Measurements from ENCODE around the gene PARP8.

Gene PARP8

DNA sequence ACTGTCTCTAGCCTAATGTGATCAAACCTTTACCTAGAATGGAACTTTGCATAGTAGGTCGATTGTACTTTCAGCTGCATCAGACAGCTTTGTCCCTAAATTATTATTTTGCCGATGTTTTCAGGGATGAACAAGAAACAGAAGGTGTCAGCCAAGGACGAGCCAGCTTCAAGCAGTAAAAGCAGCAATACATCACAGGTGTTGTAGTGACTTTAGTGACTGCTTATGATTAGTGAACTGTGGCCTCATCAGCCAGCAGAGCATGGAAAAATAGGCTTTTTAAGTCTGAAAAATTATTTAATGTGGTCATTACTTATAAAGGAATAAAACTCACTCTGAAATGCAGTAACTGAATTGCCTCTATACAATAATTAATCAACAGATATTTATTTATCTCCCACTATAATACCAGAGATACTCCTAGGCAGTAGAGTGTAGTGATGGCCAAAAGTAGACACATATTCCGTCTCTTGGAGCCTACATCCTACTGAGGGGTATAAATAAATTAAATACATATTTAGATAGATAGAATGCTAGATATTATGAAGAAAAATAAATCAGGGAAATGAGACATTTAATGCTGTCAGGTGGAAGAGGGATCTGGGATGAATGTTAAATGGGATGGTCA is 166.3 kb downstream of the PARP8 start:
- TF ChIP-seq CTCF (IDR thresholded peaks at IDR 0.05; ENCODE audit: low read depth, low read length, missing control alignments): no peak

GRCh38 chr5:50836356-50836755 is 169.9 kb downstream of the PARP8 start:
- no peak for DNase-seq
- in situ Hi-C loops (cut with HindIII; ENCODE audit: low pct_ligation_motif_present, low sequenced_read_pairs): no loop called here
- no peak for TF ChIP-seq CTCF (IDR thresholded peaks at IDR 0.05; ENCODE audit: low read depth, low read length, missing control alignments)

More for the DNA sequence above, 166.3 kb downstream of the PARP8 start:
- DNase-seq: no peak
- H3K27ac ChIP-seq: no peak overlapping the region
- in situ Hi-C loops (cut with HindIII; ENCODE audit: low pct_ligation_motif_present, low sequenced_read_pairs): no loop called here
- H3K36me3 ChIP-seq (replicated peaks): no peaks in the 10 kb centered on the region
- no peaks in the 10 kb centered on the region for H3K27me3 ChIP-seq (replicated peaks)
- H3K4me3 ChIP-seq (ENCODE audit: low read depth, low read length): no peak overlapping the region

GRCh38 chr5:50839472-50839871 is 173.0 kb downstream of the PARP8 start:
- in situ Hi-C loops (cut with HindIII; ENCODE audit: low pct_ligation_motif_present, low sequenced_read_pairs): no loop called here
- TF ChIP-seq CTCF (IDR thresholded peaks at IDR 0.05; ENCODE audit: low read depth, low read length, missing control alignments): no peak
- H3K36me3 ChIP-seq (replicated peaks): no peaks in the 10 kb centered on the region
- H3K27me3 ChIP-seq (replicated peaks): no peaks in the 10 kb centered on the region
- DNase-seq: no peak
- H3K4me3 ChIP-seq (ENCODE audit: low read depth, low read length): no peak overlapping the region
- H3K27ac ChIP-seq: no peak overlapping the region

More at GRCh38 chr5:50836356-50836755, 169.9 kb downstream of the PARP8 start:
- Histone ChIP-seq H3K27me3 (replicated peaks) (no peaks in the 10 kb centered on the region), H3K4me3 (ENCODE audit: low read depth, low read length) (no peak overlapping the region), H3K27ac (no peak overlapping the region), H3K36me3 (replicated peaks) (no peaks in the 10 kb centered on the region)

DNA sequence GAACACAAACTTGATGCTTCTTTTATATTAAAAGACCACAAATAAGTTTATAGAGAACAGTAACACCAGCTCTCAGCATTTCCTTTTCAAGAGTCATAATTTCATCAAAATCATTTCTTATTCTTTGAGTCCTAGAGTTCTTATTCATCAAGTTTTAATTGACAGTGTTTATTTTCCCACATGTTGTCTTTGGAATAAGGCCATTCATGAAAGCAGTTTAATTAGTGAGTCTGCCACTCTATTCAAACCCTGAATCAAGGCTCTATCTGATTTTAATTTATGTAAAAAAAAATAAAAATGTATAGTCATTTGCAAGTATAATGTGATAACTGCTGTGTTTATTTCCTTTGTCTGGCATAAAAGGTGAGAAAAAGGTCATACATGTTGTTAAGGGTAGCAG is 176.7 kb downstream of the PARP8 start:
- no peak overlapping the region for H3K4me3 ChIP-seq (ENCODE audit: low read depth, low read length)
- H3K27me3 ChIP-seq (replicated peaks): no peaks in the 10 kb centered on the region
- no peaks in the 10 kb centered on the region for H3K36me3 ChIP-seq (replicated peaks)
- TF ChIP-seq CTCF (IDR thresholded peaks at IDR 0.05; ENCODE audit: low read depth, low read length, missing control alignments): no peak
- H3K27ac ChIP-seq: no peak overlapping the region
- in situ Hi-C loops (cut with HindIII; ENCODE audit: low pct_ligation_motif_present, low sequenced_read_pairs): no loop called here
- no peak for DNase-seq

DNA sequence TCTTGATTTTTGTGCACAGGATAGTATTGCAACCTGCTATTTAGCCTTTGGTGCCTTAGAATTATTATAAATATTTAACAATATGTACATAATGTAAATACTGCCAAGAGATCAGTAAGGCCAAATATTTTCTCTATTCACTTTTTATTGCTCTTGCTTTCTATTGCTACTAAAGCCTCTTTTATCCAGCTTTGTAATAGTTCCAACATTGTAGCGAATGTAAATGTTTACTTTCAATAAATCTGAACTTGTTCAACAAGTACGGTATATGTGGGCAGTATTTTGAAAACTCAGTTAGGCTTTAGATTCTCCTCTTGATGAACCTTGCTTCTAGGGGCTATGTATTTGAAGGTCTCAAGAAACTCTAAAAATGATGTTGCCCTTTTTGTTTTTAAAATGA is 179.8 kb downstream of the PARP8 start:
- no peaks in the 10 kb centered on the region for H3K36me3 ChIP-seq (replicated peaks)
- no peak for TF ChIP-seq CTCF (IDR thresholded peaks at IDR 0.05; ENCODE audit: low read depth, low read length, missing control alignments)
- H3K4me3 ChIP-seq (ENCODE audit: low read depth, low read length): no peak overlapping the region
- no peak overlapping the region for H3K27ac ChIP-seq
- in situ Hi-C loops (cut with HindIII; ENCODE audit: low pct_ligation_motif_present, low sequenced_read_pairs): no loop called here
- no peak for DNase-seq
- H3K27me3 ChIP-seq (replicated peaks): no peaks in the 10 kb centered on the region

- H3K4me3 ChIP-seq (ENCODE audit: low read depth, low read length): no peak overlapping the region
- no peaks in the 10 kb centered on the region for H3K27me3 ChIP-seq (replicated peaks)
- TF ChIP-seq CTCF (IDR thresholded peaks at IDR 0.05; ENCODE audit: low read depth, low read length, missing control alignments): no peak
- no peak for DNase-seq
- no peak overlapping the region for H3K27ac ChIP-seq
- no peaks in the 10 kb centered on the region for H3K36me3 ChIP-seq (replicated peaks)
- in situ Hi-C loops (cut with HindIII; ENCODE audit: low pct_ligation_motif_present, low sequenced_read_pairs): no loop called here
Observed at GRCh38 chr5:50849554-50849953, 183.1 kb downstream of the PARP8 start.

All from brain microvascular endothelial cell (primary cell).